ENCODE results near the gene IRF2BPL. TPM values are rescaled to one million over a fixed set of nuclear protein-coding genes. Genes with fewer than 3 reads are reported as not detected.

IRF2BPL gene
- total RNA-seq, 2 experiments from 2014 or later: 23.7 to 25.8 TPM

DNA sequence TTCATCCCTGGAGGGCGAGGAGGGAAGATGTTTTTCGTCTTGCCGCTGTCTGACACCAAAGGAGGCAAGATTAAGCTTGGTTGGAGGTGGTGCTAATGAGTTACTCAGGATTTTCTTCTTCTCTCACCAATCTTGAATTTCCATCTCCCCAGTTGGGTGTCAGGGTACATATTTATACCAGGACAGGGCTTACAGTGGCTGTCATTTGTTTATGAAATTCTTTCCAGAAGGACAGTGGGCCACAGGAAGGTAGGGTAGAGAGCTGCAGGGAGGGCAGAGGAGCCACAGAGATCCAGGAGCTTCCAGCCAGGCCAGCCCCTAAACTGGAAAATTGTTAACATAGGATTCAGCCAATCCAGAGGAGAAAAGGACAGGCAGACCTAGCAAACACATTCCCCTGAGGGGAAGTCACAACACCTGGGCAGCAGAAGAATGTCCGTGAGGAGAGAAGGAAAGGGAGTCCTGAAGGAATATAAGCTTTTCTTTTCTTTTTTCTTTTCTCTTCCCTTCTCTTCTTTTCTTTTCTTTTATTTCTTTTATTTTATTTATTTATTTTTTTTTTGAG, 40.5 kb downstream of the IRF2BPL start:
- no peaks in the 10 kb centered on the region for H4K20me1 ChIP-seq (ENCODE audit: insufficient read depth, low read length)
- intact Hi-C loops (cut with micrococcal nuclease; ENCODE audit: unreplicated experiment): no loop called here
- POLR2A ChIA-PET: interaction anchor here (0.6 kb wide), 1 partner anchor 81 kb away, joined by 3 read pairs; no protein-coding TSS in a partner anchor
- no peak overlapping the region for H3K27ac ChIP-seq (ENCODE audit: low read depth, low read length, poor library complexity, severe bottlenecking)
- H3K9me2 ChIP-seq (ENCODE audit: insufficient read depth, low read length): no peaks in the 10 kb centered on the region
- no peaks in the 10 kb centered on the region for H3K9me3 ChIP-seq (ENCODE audit: low read length)
- DNase-seq (ENCODE audit: low spot score): no peak
- TF ChIP-seq, protein P1, sequence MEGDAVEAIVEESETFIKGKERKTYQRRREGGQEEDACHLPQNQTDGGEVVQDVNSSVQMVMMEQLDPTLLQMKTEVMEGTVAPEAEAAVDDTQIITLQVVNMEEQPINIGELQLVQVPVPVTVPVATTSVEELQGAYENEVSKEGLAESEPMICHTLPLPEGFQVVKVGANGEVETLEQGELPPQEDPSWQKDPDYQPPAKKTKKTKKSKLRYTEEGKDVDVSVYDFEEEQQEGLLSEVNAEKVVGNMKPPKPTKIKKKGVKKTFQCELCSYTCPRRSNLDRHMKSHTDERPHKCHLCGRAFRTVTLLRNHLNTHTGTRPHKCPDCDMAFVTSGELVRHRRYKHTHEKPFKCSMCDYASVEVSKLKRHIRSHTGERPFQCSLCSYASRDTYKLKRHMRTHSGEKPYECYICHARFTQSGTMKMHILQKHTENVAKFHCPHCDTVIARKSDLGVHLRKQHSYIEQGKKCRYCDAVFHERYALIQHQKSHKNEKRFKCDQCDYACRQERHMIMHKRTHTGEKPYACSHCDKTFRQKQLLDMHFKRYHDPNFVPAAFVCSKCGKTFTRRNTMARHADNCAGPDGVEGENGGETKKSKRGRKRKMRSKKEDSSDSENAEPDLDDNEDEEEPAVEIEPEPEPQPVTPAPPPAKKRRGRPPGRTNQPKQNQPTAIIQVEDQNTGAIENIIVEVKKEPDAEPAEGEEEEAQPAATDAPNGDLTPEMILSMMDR (conservative IDR thresholded peaks at IDR 0.05; ENCODE audit: low read length): no peak
- TF ChIP-seq EZH2phosphoT487 (IDR thresholded peaks at IDR 0.05; ENCODE audit: borderline replicate concordance, low read depth, low read length): no peak
- no peak overlapping the region for H2AFZ ChIP-seq (ENCODE audit: low read length)
- H3K79me2 ChIP-seq (ENCODE audit: insufficient read depth, low read depth, low read length): no peaks in the 10 kb centered on the region
- no peaks in the 10 kb centered on the region for H3K36me3 ChIP-seq (ENCODE audit: insufficient read depth, low read length)
- no TSS peak for BruUV-seq (replicated peaks)
- no peak overlapping the region for H3K4me3 ChIP-seq (ENCODE audit: low read depth, low read length, poor library complexity, severe bottlenecking)
- CTCF ChIA-PET (ENCODE audit: unreplicated experiment): no interaction called here
- no peaks in the 10 kb centered on the region for H3K4me1 ChIP-seq (ENCODE audit: insufficient read depth, low read length, poor library complexity, severe bottlenecking)
- H3K4me2 ChIP-seq (ENCODE audit: low read length): no peak overlapping the region

DNA sequence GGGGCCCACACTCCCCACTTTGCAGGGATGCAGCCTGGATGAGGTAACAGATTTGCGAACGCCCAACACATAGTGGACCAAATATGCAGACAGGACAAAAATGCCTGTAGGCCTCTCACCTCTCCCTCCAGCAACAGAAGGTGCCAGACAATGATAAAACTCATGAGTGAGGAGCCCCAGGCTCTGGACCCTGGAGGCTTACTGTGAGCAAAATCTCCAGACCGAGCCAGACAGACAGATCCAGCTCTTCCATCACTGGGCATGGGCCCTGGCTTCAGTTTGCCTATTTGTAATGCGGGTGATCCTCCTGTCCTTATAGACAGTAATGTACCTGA, 42.3 kb downstream of the IRF2BPL start:
- ChIA-PET CTCF (ENCODE audit: unreplicated experiment) (no interaction called here), POLR2A (interaction anchor here (0.9 kb wide), 1 partner anchor 8 kb away, joined by 5 read pairs; no protein-coding TSS in a partner anchor)
- intact Hi-C loops (cut with micrococcal nuclease; ENCODE audit: unreplicated experiment): no loop called here

More for the DNA sequence above, 42.3 kb downstream of the IRF2BPL start:
- Histone ChIP-seq H3K79me2 (ENCODE audit: insufficient read depth, low read depth, low read length) (no peaks in the 10 kb centered on the region), H3K4me2 (ENCODE audit: low read length) (no peak overlapping the region), H2AFZ (ENCODE audit: low read length) (no peak overlapping the region), H4K20me1 (ENCODE audit: insufficient read depth, low read length) (no peaks in the 10 kb centered on the region), H3K36me3 (ENCODE audit: insufficient read depth, low read length) (no peaks in the 10 kb centered on the region), H3K9me2 (ENCODE audit: insufficient read depth, low read length) (no peaks in the 10 kb centered on the region), H3K4me1 (ENCODE audit: insufficient read depth, low read length, poor library complexity, severe bottlenecking) (no peaks in the 10 kb centered on the region), H3K9me3 (ENCODE audit: low read length) (peaks cover 6% of the 10 kb centered on the region; the same call in 1 of the 2 replicates), H3K4me3 (ENCODE audit: low read depth, low read length, poor library complexity, severe bottlenecking) (no peak overlapping the region), H3K27ac (ENCODE audit: low read depth, low read length, poor library complexity, severe bottlenecking) (no peak overlapping the region)
- DNase-seq (ENCODE audit: low spot score): no peak
- no TSS peak for BruUV-seq (replicated peaks)
- TF ChIP-seq EZH2phosphoT487 (IDR thresholded peaks at IDR 0.05; ENCODE audit: borderline replicate concordance, low read depth, low read length): no peak
- TF ChIP-seq, protein P1 (conservative IDR thresholded peaks at IDR 0.05; ENCODE audit: low read length): no peak

Measured in OCI-LY7 (cell line).